Trophoblast cell (in vitro differentiated cells and primary cell): ENCODE data around the gene C12orf57.

Experiments used
- DNase-seq, 2 donors: peaks; one replicate each; pipeline ENCODE4 v3.0.0-alpha.2; 2016
- H2AFZ ChIP-seq: 2 replicates; pipeline ENCODE4 v1.6.1; 2013; ENCODE audit warnings: low read length, moderate library complexity, mild to moderate bottlenecking; ENCODE audit not compliant: insufficient read depth, poor library complexity
- H2AK5ac ChIP-seq: 2 replicates; pipeline ENCODE4 v1.6.1; 2013; ENCODE audit warnings: mild to moderate bottlenecking, low read length
- H2BK120ac ChIP-seq: 2 replicates; pipeline ENCODE4 v1.6.1; 2013; ENCODE audit warnings: low read length, mild to moderate bottlenecking, moderate library complexity; ENCODE audit not compliant: insufficient read depth, poor library complexity
- H2BK12ac ChIP-seq: 2 replicates; pipeline ENCODE4 v1.6.1; 2013; ENCODE audit warnings: mild to moderate bottlenecking, low read length, moderate library complexity
- H2BK5ac ChIP-seq: 2 replicates; pipeline ENCODE4 v1.6.1; 2013; ENCODE audit warnings: low read length, low read depth, moderate library complexity, mild to moderate bottlenecking; ENCODE audit not compliant: poor library complexity
- H3K14ac ChIP-seq: 2 replicates; pipeline ENCODE4 v1.6.1; 2013; ENCODE audit warnings: mild to moderate bottlenecking, low read length
- H3K18ac ChIP-seq: 2 replicates; pipeline ENCODE4 v1.6.1; 2013; ENCODE audit warnings: mild to moderate bottlenecking, low read length
- H3K23ac ChIP-seq: 2 replicates; pipeline ENCODE4 v1.6.1; 2013; ENCODE audit warnings: low read length
- H3K27ac ChIP-seq: 2 replicates; pipeline ENCODE4 v1.5.1; 2013; ENCODE audit warnings: low read depth, mild to moderate bottlenecking, inconsistent platforms, low read length, moderate library complexity
- H3K27me3 ChIP-seq: 2 replicates; pipeline ENCODE4 v1.6.1; 2013; ENCODE audit warnings: inconsistent platforms, mild to moderate bottlenecking, low read length, moderate library complexity; ENCODE audit not compliant: insufficient read depth
- H3K36me3 ChIP-seq, 2 experiments: 1 replicate in 1 of 2; 2 replicates in 1 of 2; pipeline ENCODE4 v1.6.1; 2013; ENCODE audit warnings: low read length in 2 of 2, mild to moderate bottlenecking in 2 of 2, moderate library complexity in 1 of 2; ENCODE audit not compliant: insufficient read depth in 2 of 2, control insufficient read depth in 1 of 2
- H3K4ac ChIP-seq: 2 replicates; pipeline ENCODE4 v1.6.1; 2013; ENCODE audit warnings: low read depth, mild to moderate bottlenecking, low read length, moderate library complexity
- H3K4me1 ChIP-seq, 2 experiments: 1 replicate in 1 of 2; 2 replicates in 1 of 2; pipeline ENCODE4 v1.6.1; 2013; ENCODE audit warnings: low read length in 2 of 2, mild to moderate bottlenecking in 2 of 2, moderate library complexity in 1 of 2; ENCODE audit not compliant: insufficient read depth in 2 of 2, control insufficient read depth in 1 of 2
- H3K4me2 ChIP-seq: 2 replicates; pipeline ENCODE4 v1.6.1; 2013; ENCODE audit warnings: inconsistent platforms, mild to moderate bottlenecking, low read length, moderate library complexity
- H3K4me3 ChIP-seq: 2 replicates; pipeline ENCODE4 v1.5.1; 2013; ENCODE audit warnings: mild to moderate bottlenecking, low read depth, low read length, inconsistent platforms
- H3K79me1 ChIP-seq: one replicate; pipeline ENCODE4 v1.6.1; 2013; ENCODE audit warnings: low read length
- H3K79me2 ChIP-seq: 2 replicates; pipeline ENCODE4 v1.6.1; 2013; ENCODE audit warnings: low read length, mild to moderate bottlenecking; ENCODE audit not compliant: control insufficient read depth, insufficient read depth, poor library complexity
- H3K9ac ChIP-seq: 2 replicates; pipeline ENCODE4 v1.6.1; 2013; ENCODE audit warnings: mild to moderate bottlenecking, low read length
- H3K9me3 ChIP-seq: 2 replicates; pipeline ENCODE4 v1.6.1; 2013; ENCODE audit warnings: low read depth, mild to moderate bottlenecking, control low read depth, inconsistent platforms, low read length; ENCODE audit not compliant: insufficient read depth
- H4K12ac ChIP-seq: 2 replicates; pipeline ENCODE4 v1.6.1; 2013; ENCODE audit warnings: low read depth, mild to moderate bottlenecking, low read length, moderate library complexity
- H4K8ac ChIP-seq: 2 replicates; pipeline ENCODE4 v1.6.1; 2013; ENCODE audit warnings: low read depth, mild to moderate bottlenecking, low read length, moderate library complexity
- H4K91ac ChIP-seq: one replicate; pipeline ENCODE4 v1.6.1; 2013; ENCODE audit warnings: low read depth, mild to moderate bottlenecking, low read length, moderate library complexity
- WGBS: extraction: QIAGEN DNeasy Blood & Tissue Kit; methylation state at CpG from one replicate; pipeline ENCODE4 v1.1.7; 2013; ENCODE audit warnings: missing lambda C conversion rate; ENCODE audit not compliant: insufficient read length, insufficient coverage; ENCODE audit errors: extremely low coverage; 5-methylcytosine and 5-hydroxymethylcytosine counted together

Gene C12orf57

GRCh38 chr12:6950401-6950801, 6.6 kb downstream of the C12orf57 start:
- H2BK120ac ChIP-seq, result no peak overlapping the region
- H3K4me1 ChIP-seq, result peaks cover 13 to 17% of the 10 kb centered on the region in 2 experiments
- H3K4me2 ChIP-seq, result no peak overlapping the region
- H3K4ac ChIP-seq, result no peak overlapping the region
- H3K4me3 ChIP-seq, result no peak overlapping the region
- H3K79me1 ChIP-seq, result peaks cover 10% of the 10 kb centered on the region
- no peak overlapping the region for H2AFZ ChIP-seq
- no peak overlapping the region for H2BK5ac ChIP-seq
- H4K91ac ChIP-seq, result no peak overlapping the region
- no peaks in the 10 kb centered on the region for H3K79me2 ChIP-seq
- no peak overlapping the region for H3K18ac ChIP-seq
- no peak overlapping the region for H4K8ac ChIP-seq
- no peak overlapping the region for H3K14ac ChIP-seq
- H3K23ac ChIP-seq, result no peak overlapping the region
- peak in 1 of 2 donors; percentile 28 for DNase-seq
- H3K27ac ChIP-seq, result no peak overlapping the region
- H4K12ac ChIP-seq, result no peak overlapping the region
- no peak overlapping the region for H2BK12ac ChIP-seq
- no peak overlapping the region for H2AK5ac ChIP-seq
- H3K9me3 ChIP-seq, result no peaks in the 10 kb centered on the region
- WGBS, result no CpG with 5 or more reads among the region's 1 CpG
- H3K27me3 ChIP-seq, result no peaks in the 10 kb centered on the region
- H3K9ac ChIP-seq, result no peak overlapping the region
- no peaks in the 10 kb centered on the region for H3K36me3 ChIP-seq

DNA sequence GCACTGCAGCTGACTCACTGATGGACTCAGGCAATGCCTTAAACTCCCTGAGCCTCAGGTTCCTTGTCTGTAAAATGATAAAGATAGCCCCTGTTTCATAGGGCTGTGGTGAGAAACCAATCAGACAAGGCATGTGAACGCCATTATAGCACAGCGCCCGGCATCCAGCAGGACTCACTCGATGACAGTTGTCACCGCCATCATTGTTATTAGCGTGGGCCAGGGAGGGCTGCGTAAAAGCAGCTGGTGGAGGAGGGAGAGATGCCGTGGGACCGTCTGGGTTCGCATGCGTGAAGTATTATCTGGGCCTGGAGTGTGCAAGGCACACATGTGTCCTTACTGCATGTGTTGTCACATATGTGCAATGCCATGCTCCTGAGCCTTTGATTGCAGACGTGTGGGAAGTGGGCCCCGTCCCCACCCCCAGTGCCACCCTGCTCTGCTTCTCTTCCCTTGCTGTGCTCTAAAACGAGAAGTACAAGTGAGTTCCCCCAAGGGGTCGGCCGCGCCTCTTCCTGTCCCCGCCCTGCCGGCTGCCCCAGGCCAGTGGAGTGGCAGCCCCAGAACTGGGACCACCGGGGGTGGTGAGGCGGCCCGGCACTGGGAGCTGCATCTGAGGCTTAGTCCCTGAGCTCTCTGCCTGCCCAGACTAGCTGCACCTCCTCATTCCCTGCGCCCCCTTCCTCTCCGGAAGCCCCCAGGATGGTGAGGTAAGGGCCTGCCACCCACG, 7.2 kb downstream of the C12orf57 start, which contains the start of gene PTPN6:
Gene PTPN6, plus strand, starts transcription at position 546 of the 730 bp plus-strand sequence. Its CDS starts 157 bp downstream, at position 703.
- Histone ChIP-seq H3K36me3 (peaks cover 1 to 2% of the 10 kb centered on the region in 2 experiments), H3K4me2 (no peak within 1 kb of the TSS), H2AK5ac (peak within 1 kb of the TSS; percentile 2), H4K8ac (no peak within 1 kb of the TSS), H4K12ac (no peak within 1 kb of the TSS), H3K18ac (peak within 1 kb of the TSS; percentile 65), H2BK5ac (no peak within 1 kb of the TSS), H2AFZ (no peak within 1 kb of the TSS), H3K4ac (no peak within 1 kb of the TSS), H4K91ac (peak within 1 kb of the TSS; percentile 51), H3K27ac (no peak within 1 kb of the TSS), H3K4me3 (no peak within 1 kb of the TSS), H2BK120ac (no peak within 1 kb of the TSS), H3K23ac (no peak within 1 kb of the TSS), H3K79me1 (peaks cover 6% of the 10 kb centered on the region), H3K27me3 (no peaks in the 10 kb centered on the region), H3K4me1 (peaks cover 8 to 11% of the 10 kb centered on the region in 2 experiments), H3K14ac (no peak within 1 kb of the TSS), H2BK12ac (no peak within 1 kb of the TSS), H3K9ac (no peak within 1 kb of the TSS), H3K9me3 (no peaks in the 10 kb centered on the region), H3K79me2 (no peaks in the 10 kb centered on the region)
- WGBS, result no CpG with 5 or more reads among the region's 25 CpGs
- no peak for DNase-seq

DNA sequence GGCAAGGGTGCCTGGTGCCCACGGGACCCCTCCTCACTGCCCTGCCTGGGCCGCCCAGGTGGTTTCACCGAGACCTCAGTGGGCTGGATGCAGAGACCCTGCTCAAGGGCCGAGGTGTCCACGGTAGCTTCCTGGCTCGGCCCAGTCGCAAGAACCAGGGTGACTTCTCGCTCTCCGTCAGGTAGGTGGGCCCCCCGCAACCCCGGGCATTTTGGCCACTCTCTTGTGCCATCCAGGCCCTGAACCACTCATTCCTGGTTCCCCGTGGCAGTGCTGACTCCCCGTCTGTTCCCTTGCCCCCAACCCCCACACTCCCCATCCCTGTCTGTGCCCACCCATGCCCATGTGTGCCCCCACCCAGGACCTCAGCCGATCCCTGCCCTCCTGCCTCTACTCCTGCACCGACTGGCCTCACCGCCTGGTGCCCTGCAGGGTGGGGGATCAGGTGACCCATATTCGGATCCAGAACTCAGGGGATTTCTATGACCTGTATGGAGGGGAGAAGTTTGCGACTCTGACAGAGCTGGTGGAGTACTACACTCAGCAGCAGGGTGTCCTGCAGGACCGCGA, 7.8 kb downstream of the C12orf57 start:
- H4K8ac ChIP-seq, result no peak overlapping the region
- DNase-seq, result no peak
- no peaks in the 10 kb centered on the region for H3K9me3 ChIP-seq
- peak overlapping the region; percentile 2 for H2AK5ac ChIP-seq
- no peak overlapping the region for H3K4me2 ChIP-seq
- H3K4ac ChIP-seq, result no peak overlapping the region
- peaks cover 6 to 10% of the 10 kb centered on the region in 2 experiments for H3K4me1 ChIP-seq
- no peaks in the 10 kb centered on the region for H3K27me3 ChIP-seq
- peak overlapping the region; percentile 65 for H3K18ac ChIP-seq
- no peak overlapping the region for H2BK12ac ChIP-seq
- H3K27ac ChIP-seq, result no peak overlapping the region
- H3K79me2 ChIP-seq, result no peaks in the 10 kb centered on the region
- H4K12ac ChIP-seq, result no peak overlapping the region
- peaks cover 7 to 8% of the 10 kb centered on the region in 2 experiments for H3K36me3 ChIP-seq
- H3K9ac ChIP-seq, result no peak overlapping the region
- H3K23ac ChIP-seq, result no peak overlapping the region
- no peak overlapping the region for H3K4me3 ChIP-seq
- H3K14ac ChIP-seq, result no peak overlapping the region
- no peak overlapping the region for H2AFZ ChIP-seq
- H3K79me1 ChIP-seq, result peaks cover 3% of the 10 kb centered on the region
- H2BK5ac ChIP-seq, result no peak overlapping the region
- H2BK120ac ChIP-seq, result no peak overlapping the region
- peak overlapping the region; percentile 51 for H4K91ac ChIP-seq
- no CpG with 5 or more reads among the region's 20 CpGs for WGBS

DNA sequence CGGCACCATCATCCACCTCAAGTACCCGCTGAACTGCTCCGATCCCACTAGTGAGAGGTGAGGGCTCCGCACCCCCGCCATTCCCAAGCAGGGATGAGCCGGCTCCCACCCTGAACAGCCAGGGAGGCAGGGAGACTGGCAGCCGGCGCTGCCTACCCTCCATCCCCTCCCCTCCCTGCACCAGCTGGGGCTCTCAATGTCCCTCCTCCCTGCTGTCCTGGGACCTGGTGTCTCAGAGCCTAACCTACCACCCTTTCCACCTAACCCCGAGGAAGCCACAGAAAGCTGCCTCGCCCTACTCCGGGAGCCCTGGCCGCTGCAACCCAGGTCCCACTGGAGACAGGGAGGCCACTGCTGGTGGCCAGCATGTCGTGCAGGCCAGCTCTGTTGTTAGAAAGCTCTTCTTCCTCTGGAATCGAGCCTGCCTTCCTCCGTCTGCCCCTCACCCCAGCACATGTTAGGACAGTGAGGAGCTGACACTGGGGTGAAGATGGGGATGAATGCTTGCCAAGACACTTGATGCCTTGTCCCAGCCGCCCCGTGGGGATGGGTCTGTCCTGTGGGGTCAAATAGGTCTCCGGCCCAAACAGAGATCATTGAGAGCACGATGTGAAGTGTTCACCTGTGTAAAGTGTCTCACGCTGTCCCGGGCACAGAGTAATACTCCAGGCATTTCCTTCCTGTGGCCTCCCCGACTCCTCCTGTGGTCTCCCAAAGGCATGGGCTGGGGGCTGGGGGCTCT, 8.5 kb downstream of the C12orf57 start:
- H4K91ac ChIP-seq, result no peak overlapping the region
- peaks cover 8 to 9% of the 10 kb centered on the region in 2 experiments for H3K36me3 ChIP-seq
- no peak overlapping the region for H2AK5ac ChIP-seq
- no peaks in the 10 kb centered on the region for H3K27me3 ChIP-seq
- H3K9me3 ChIP-seq, result no peaks in the 10 kb centered on the region
- no peak overlapping the region for H3K4ac ChIP-seq
- H2BK12ac ChIP-seq, result no peak overlapping the region
- no peak overlapping the region for H3K27ac ChIP-seq
- H4K12ac ChIP-seq, result no peak overlapping the region
- H3K79me1 ChIP-seq, result no peaks in the 10 kb centered on the region
- no peak overlapping the region for H3K4me2 ChIP-seq
- no peak overlapping the region for H4K8ac ChIP-seq
- H3K79me2 ChIP-seq, result no peaks in the 10 kb centered on the region
- no peak overlapping the region for H2BK120ac ChIP-seq
- no peak overlapping the region for H3K23ac ChIP-seq
- no peak overlapping the region for H3K9ac ChIP-seq
- no peak overlapping the region for H2BK5ac ChIP-seq
- H3K14ac ChIP-seq, result no peak overlapping the region
- H3K18ac ChIP-seq, result no peak overlapping the region
- no peak for DNase-seq
- peaks cover 5 to 10% of the 10 kb centered on the region in 2 experiments for H3K4me1 ChIP-seq
- H2AFZ ChIP-seq, result no peak overlapping the region
- H3K4me3 ChIP-seq, result no peak overlapping the region
- no CpG with 5 or more reads among the region's 22 CpGs for WGBS
